Loucy (cell line): ENCODE data around the gene R3HDML.

ENCODE experiments used
- H2AFZ ChIP-seq: fragments of 200-600 bp; sonication (generic); 2 replicates; pipeline ENCODE4 v1.6.0; 2016; ENCODE audit warnings: antibody characterized with exemption, mild to moderate bottlenecking, low read length, moderate library complexity
- H3F3A ChIP-seq: fragments of 200-600 bp; 2 replicates; pipeline ENCODE4 v1.6.0; 2016; ENCODE audit warnings: antibody characterized with exemption, low read depth, mild to moderate bottlenecking
- H3K27me3 ChIP-seq: fragments of 200-600 bp; sonication (generic); 2 replicates; pipeline ENCODE4 v1.6.1; 2014; ENCODE audit warnings: low read length, mild to moderate bottlenecking; ENCODE audit not compliant: insufficient read depth, poor library complexity, severe bottlenecking
- H3K36me3 ChIP-seq: fragments of 200-600 bp; sonication (generic); 2 replicates; pipeline ENCODE4 v1.6.1; 2016; ENCODE audit warnings: low read length; ENCODE audit not compliant: insufficient read depth
- H3K4me1 ChIP-seq: fragments of 200-600 bp; sonication (generic); 2 replicates; pipeline ENCODE4 v1.5.1; 2014; ENCODE audit warnings: low read length, mild to moderate bottlenecking; ENCODE audit not compliant: insufficient read depth, poor library complexity, severe bottlenecking
- H3K4me2 ChIP-seq: fragments of 200-600 bp; sonication (generic); 2 replicates; pipeline ENCODE4 v1.6.0; 2014; ENCODE audit warnings: antibody characterized with exemption, low read length, low read depth, mild to moderate bottlenecking; ENCODE audit not compliant: poor library complexity, severe bottlenecking
- H3K4me3 ChIP-seq: fragments of 200-600 bp; sonication (generic); 2 replicates; pipeline ENCODE4 v1.5.1; 2014; ENCODE audit warnings: low read length, mild to moderate bottlenecking, mixed read lengths; ENCODE audit not compliant: poor library complexity, severe bottlenecking
- H3K79me2 ChIP-seq: fragments of 200-600 bp; sonication (generic); 2 replicates; pipeline ENCODE4 v1.6.1; 2014; ENCODE audit warnings: low read length; ENCODE audit not compliant: insufficient read depth
- H3K9ac ChIP-seq: fragments of 200-600 bp; sonication (generic); 2 replicates; pipeline ENCODE4 v1.6.0; 2014; ENCODE audit warnings: mild to moderate bottlenecking, low read depth, low read length, moderate library complexity; ENCODE audit not compliant: poor library complexity, severe bottlenecking
- H3K9me2 ChIP-seq: fragments of 200-600 bp; sonication (generic); replicated peaks from 2 replicates; pipeline ENCODE4 v1.6.1; 2016; ENCODE audit warnings: low read depth, low read length, mixed read lengths
- H3K9me3 ChIP-seq: fragments of 200-600 bp; sonication (generic); 2 replicates; pipeline ENCODE4 v1.6.1; 2014; ENCODE audit warnings: mild to moderate bottlenecking, antibody characterized with exemption, low read length, low read depth; ENCODE audit not compliant: insufficient read depth
- H4K20me1 ChIP-seq: fragments of 200-600 bp; sonication (generic); 2 replicates; pipeline ENCODE4 v1.6.0; 2014; ENCODE audit warnings: antibody characterized with exemption, low read length, mild to moderate bottlenecking; ENCODE audit not compliant: insufficient read depth, poor library complexity, severe bottlenecking
- CTCF ChIP-seq: fragments of 200-600 bp; sonication (generic); conservative IDR thresholded peaks from 2 replicates; pipeline ENCODE4 v1.5.1; 2014; ENCODE audit warnings: mild to moderate bottlenecking, antibody characterized with exemption, low read length

Gene R3HDML

GRCh38 chr20:44400671-44400969, 63.8 kb downstream of the R3HDML start:
- no peaks in the 10 kb centered on the region for H3K79me2 ChIP-seq

More at GRCh38 chr20:44400671-44400969, 63.8 kb downstream of the R3HDML start:
- Histone ChIP-seq H4K20me1 (no peaks in the 10 kb centered on the region), H3K9me2 (no peaks in the 10 kb centered on the region), H3F3A (no peaks in the 10 kb centered on the region), H3K4me1 (no peaks in the 10 kb centered on the region), H2AFZ (no peak overlapping the region), H3K9ac (no peak overlapping the region), H3K4me3 (no peak overlapping the region), H3K27me3 (no peaks in the 10 kb centered on the region), H3K4me2 (no peak overlapping the region), H3K36me3 (no peaks in the 10 kb centered on the region), H3K9me3 (no peaks in the 10 kb centered on the region)
- TF ChIP-seq CTCF = no peak
